Spleen (tissue), 11 donors: ENCODE results near the gene PAQR7. TPM values are rescaled to one million over a fixed set of nuclear protein-coding genes. Genes with fewer than 3 reads are reported as not detected.

Experiments used
- DNase-seq: peaks from one replicate; pipeline ENCODE4 v3.0.0-alpha.2; 2020
- H3K27ac ChIP-seq, 8 donors: fragments of 200-600 bp; sonication (generic) in 7 of 8; 1 replicate in 4 of 8; 2 replicates in 4 of 8; pipeline versions ENCODE4 v1.5.0 to v1.8.0; 2016 to 2021; ENCODE audit warnings: inconsistent platforms in 4 of 8, mild to moderate bottlenecking in 4 of 8, moderate library complexity in 1 of 8
- H3K27me3 ChIP-seq, 7 donors: fragments of 200-600 bp; sonication (generic) in 6 of 7; replicated peaks in 1 of 7; 1 replicate in 4 of 7; 2 replicates in 3 of 7; pipeline versions ENCODE4 v1.5.0 to v1.8.0; 2016 to 2021; ENCODE audit warnings: inconsistent platforms in 3 of 7, mild to moderate bottlenecking in 1 of 7
- H3K36me3 ChIP-seq, 6 donors: fragments of 200-600 bp; sonication (generic) in 5 of 6; 1 replicate in 4 of 6; 2 replicates in 2 of 6; pipeline versions ENCODE4 v1.5.0 to v1.8.0; 2016 to 2021; ENCODE audit warnings: inconsistent platforms in 2 of 6
- H3K4me1 ChIP-seq, 6 donors: fragments of 200-600 bp; sonication (generic) in 5 of 6; 1 replicate in 3 of 6; 2 replicates in 3 of 6; pipeline versions ENCODE4 v1.5.0 to v1.8.0; 2016 to 2021; ENCODE audit warnings: inconsistent platforms in 3 of 6
- H3K4me3 ChIP-seq, 8 donors: fragments of 200-600 bp; sonication (generic) in 7 of 8; 1 replicate in 4 of 8; 2 replicates in 4 of 8; pipeline versions ENCODE4 v1.5.0 to v1.8.0; 2016 to 2021; ENCODE audit warnings: inconsistent platforms in 4 of 8, mild to moderate bottlenecking in 4 of 8, moderate library complexity in 2 of 8
- H3K9me3 ChIP-seq, 8 donors: fragments of 200-600 bp; sonication (generic) in 7 of 8; 1 replicate in 4 of 8; 2 replicates in 4 of 8; pipeline versions ENCODE4 v1.5.0 to v1.8.0; 2016 to 2021; ENCODE audit warnings: inconsistent platforms in 4 of 8
- CTCF ChIP-seq, 11 experiments: fragments of 200-600 bp in 7 of 11; fragments of 450-650 bp in 4 of 11; sonication (generic) in 4 of 11; IDR thresholded peaks in 8 of 11; conservative IDR thresholded peaks in 3 of 11; 1 replicate in 7 of 11; 2 replicates in 4 of 11; pipeline versions ENCODE4 v1.4.0 to v1.8.0; 2016 to 2021; ENCODE audit warnings: antibody characterized with exemption in 11 of 11, inconsistent platforms in 4 of 11, mild to moderate bottlenecking in 1 of 11
- POLR2A ChIP-seq, 3 donors: fragments of 450-650 bp; IDR thresholded peaks; one replicate each; pipeline ENCODE4 v1.5.1; 2017; ENCODE audit warnings: antibody characterized with exemption in 3 of 3, mild to moderate bottlenecking in 1 of 3
- POLR2AphosphoS5 ChIP-seq, 3 donors: sonication (generic); formaldehyde crosslinking; IDR thresholded peaks; one replicate each; pipeline ENCODE4 v1.5.1; 2017; ENCODE audit warnings: antibody characterized with exemption in 3 of 3
- WGBS, 5 donors: extraction: QIAGEN DNeasy Blood & Tissue Kit in 3 of 5; methylation state at CpG; one replicate each; pipeline versions ENCODE4 v1.1.5 to v1.1.7; 2013 to 2018; 5-methylcytosine and 5-hydroxymethylcytosine counted together
- intact Hi-C: fragments of 100-400 bp; cut with DNase I; formaldehyde crosslinking; loops from one replicate; pipeline ENCODE4 v1.15.0; 2023; ENCODE audit warnings: low total_unique reads
- polyA plus RNA-seq, 3 donors: library from polyadenylated mRNA; stranded (reverse); fragments of 200-250 nt; gene quantifications; one replicate each; pipeline ENCODE4 v1.2.1, GENCODE V29; 2013
- total RNA-seq, 7 donors: library from RNA; depleted of rRNA in 3 of 7; stranded (reverse); fragments of >200 nt in 3 of 7; fragmentation: NEBNext Ultra II Directional in 4 of 7; extraction: Animal tissue kit (Norgen Biotek cat#: 25700) in 4 of 7; gene quantifications; one replicate each; pipeline versions ENCODE4 v1.1.0 to v1.2.1, GENCODE V29; 2016 to 2021
- donor health status: healthy with polysubstance abuse.
- donor health status: DM: no; HTN: no; CAD: no; lungs with moderate emphysema.
- donor health status: DM: no; HTN: no; CAD: no.
- donor health status: Bipolar disorder and iron deficiency.
- donor health status: healthy.
- donor health status: DM: no; HTN: no; CAD: no.
- donor health status: DM: yes; HTN: yes; CAD: no.

The PAQR7 gene
- total and polyA plus RNA-seq, 10 donors: 3.0 to 14.2 (median 9.3) TPM

- Histone ChIP-seq H3K4me1 (peaks cover 10 to 31% (median 23%) of the 10 kb centered on the region in 6 donors), H3K36me3 (no peaks in the 10 kb centered on the region), H3K4me3 (no peak overlapping the region), H3K27ac (no peak overlapping the region), H3K9me3 (no peaks in the 10 kb centered on the region), H3K27me3 (peaks cover 0 to 5% (median 0%) of the 10 kb centered on the region in 7 donors)
- WGBS, 5 donors: 63 to 89% (median 74%) methylated on average over 10 of the region's 10 CpGs
- no peak for DNase-seq
- intact Hi-C loops: no loop called here
- TF ChIP-seq POLR2A (IDR thresholded peaks at IDR 0.05): no peak
- TF ChIP-seq CTCF (IDR thresholded peaks at IDR 0.05 in 8 of 11, conservative IDR thresholded peaks at IDR 0.05 in 3 of 11): no peak
- TF ChIP-seq POLR2AphosphoS5 (IDR thresholded peaks at IDR 0.05): no peak
Observed at GRCh38 chr1:25909040-25909439, 33.5 kb upstream of the PAQR7 start.

- Histone ChIP-seq H3K4me1 (peaks cover 10 to 40% (median 24%) of the 10 kb centered on the region in 6 donors), H3K9me3 (no peaks in the 10 kb centered on the region), H3K4me3 (no peak overlapping the region), H3K36me3 (peaks cover 0 to 5% (median 0%) of the 10 kb centered on the region in 6 donors), H3K27me3 (peaks cover 0 to 5% (median 0%) of the 10 kb centered on the region in 7 donors), H3K27ac (no peak overlapping the region)
- WGBS, 5 donors: 64 to 83% (median 73%) methylated on average over 1 of the region's 1 CpG
- DNase-seq: no peak
- intact Hi-C loops: no loop called here
- TF ChIP-seq CTCF (IDR thresholded peaks at IDR 0.05 in 8 of 11, conservative IDR thresholded peaks at IDR 0.05 in 3 of 11) (no peak), POLR2A (IDR thresholded peaks at IDR 0.05) (no peak), POLR2AphosphoS5 (IDR thresholded peaks at IDR 0.05) (no peak)
Observed at GRCh38 chr1:25908161-25908560, 32.7 kb upstream of the PAQR7 start.

- Histone ChIP-seq H3K27me3 (peaks cover 0 to 5% (median 0%) of the 10 kb centered on the region in 7 donors), H3K27ac (no peak overlapping the region), H3K4me1 (peaks cover 10 to 43% (median 24%) of the 10 kb centered on the region in 6 donors), H3K36me3 (peaks cover 0 to 10% (median 0%) of the 10 kb centered on the region in 6 donors), H3K4me3 (no peak overlapping the region), H3K9me3 (no peaks in the 10 kb centered on the region)
- TF ChIP-seq CTCF (IDR thresholded peaks at IDR 0.05 in 8 of 11, conservative IDR thresholded peaks at IDR 0.05 in 3 of 11): no peak
- TF ChIP-seq POLR2AphosphoS5 (IDR thresholded peaks at IDR 0.05): no peak
- TF ChIP-seq POLR2A (IDR thresholded peaks at IDR 0.05): no peak
- intact Hi-C loops: no loop called here
- no peak for DNase-seq
- WGBS, 5 donors: 84 to 95% (median 93%) methylated on average over 6 of the region's 6 CpGs
Observed at GRCh38 chr1:25907601-25908000, 32.1 kb upstream of the PAQR7 start.

GRCh38 chr1:25906644-25907300 lies 31.3 kb upstream of the PAQR7 start:
- Histone ChIP-seq H3K4me3 (peak overlapping the region; percentile 67 to 94 (median 84)), H3K9me3 (no peaks in the 10 kb centered on the region), H3K36me3 (peaks cover 0 to 19% (median 0%) of the 10 kb centered on the region in 6 donors), H3K4me1 (peaks cover 10 to 43% (median 24%) of the 10 kb centered on the region in 6 donors), H3K27ac (peak overlapping the region in 5 of 8 donors; percentile 71 to 81 (median 80)), H3K27me3 (peaks cover 0 to 5% (median 0%) of the 10 kb centered on the region in 7 donors)
- no peak for DNase-seq
- intact Hi-C loops: no loop called here
- TF ChIP-seq POLR2AphosphoS5 (IDR thresholded peaks at IDR 0.05) (no peak), POLR2A (IDR thresholded peaks at IDR 0.05) (no peak), CTCF (IDR thresholded peaks at IDR 0.05 in 8 of 11, conservative IDR thresholded peaks at IDR 0.05 in 3 of 11) (no peak)
- WGBS, 5 donors: 19 to 62% (median 23%) methylated on average over 6 to 34 of the region's 34 CpGs
